Measurements from ENCODE around the gene NT5DC3. TPM values are rescaled to one million over a fixed set of nuclear protein-coding genes. Genes with fewer than 3 reads are reported as not detected.
"Not testable (repeated sequence)": the region's sequence is repeated elsewhere in the genome, so short reads cannot be mapped to it uniquely, and the experiment has no call there.

NT5DC3 gene
- total and polyA plus RNA-seq, 2 donors (not counting 3 experiments of a cell fraction or from before 2014, with no cell fraction given): 1.5 to 6.7 TPM

- intact Hi-C loops (cut with micrococcal nuclease) (no loop called here), dilution Hi-C loops (cut with MboI; ENCODE audit: extremely low pct_ligation_motif_present, low sequenced_read_pairs) (no loop called here)
- H3K79me2 ChIP-seq (ENCODE audit: control insufficient read depth, insufficient read depth, low read length): no peaks in the 10 kb centered on the region
- CTCF ChIA-PET: no interaction called here
- H3K4me1 ChIP-seq (ENCODE audit: control insufficient read depth, extremely low read depth, insufficient read depth, low read length): peaks cover 21% of the 10 kb centered on the region
- H3K4me3 ChIP-seq (replicated peaks in 1 of 3; ENCODE audit: insufficient read depth in 1 of 3, low read depth in 1 of 3, low read length in 3 of 3): no peak overlapping the region
- H3K9ac ChIP-seq (replicated peaks; ENCODE audit: extremely low read depth, insufficient read depth, low read length): no peak overlapping the region
- no peak overlapping the region for H3K4me2 ChIP-seq (ENCODE audit: insufficient read depth, low read length)
- TF ChIP-seq GATA2 (IDR thresholded peaks at IDR 0.05; ENCODE audit: insufficient read depth, insufficient read length, low read depth, low read length) (no peak), MYC (IDR thresholded peaks at IDR 0.05; ENCODE audit: low read depth, low read length) (no peak), CTCF (IDR thresholded peaks at IDR 0.05; ENCODE audit: extremely low read depth in 1 of 2, insufficient read depth in 1 of 2, low read depth in 1 of 2, low read length in 2 of 2) (no peak), POLR2AphosphoS5 (IDR thresholded peaks at IDR 0.05; ENCODE audit: insufficient read depth, low read depth, low read length) (no peak), JUN (IDR thresholded peaks at IDR 0.05; ENCODE audit: borderline replicate concordance, insufficient read depth, insufficient read length, low read depth) (no peak), POLR2A (IDR thresholded peaks at IDR 0.05; ENCODE audit: low read depth, low read length) (no peak), MAX (IDR thresholded peaks at IDR 0.05; ENCODE audit: insufficient read depth, insufficient read length) (no peak), FOS (IDR thresholded peaks at IDR 0.05; ENCODE audit: borderline replicate concordance, insufficient read depth, low read length) (no peak), EZH2 (IDR thresholded peaks at IDR 0.05; ENCODE audit: borderline replicate concordance, low read depth, low read length, severe bottlenecking) (no peak)
- no TSS peak for BruUV-seq (replicated peaks)
- H3K36me3 ChIP-seq (ENCODE audit: control insufficient read depth in 2 of 2, extremely low read depth in 1 of 2, insufficient read depth in 2 of 2, low read length in 2 of 2): peaks cover 0 to 2% of the 10 kb centered on the region in 2 experiments
- no peaks in the 10 kb centered on the region for H4K20me1 ChIP-seq (replicated peaks; ENCODE audit: control insufficient read depth, extremely low read depth, insufficient read depth, low read length)
- FAIRE-seq (no peak), DNase-seq (ENCODE audit: low read depth, low spot score) (no peak)
- no peaks in the 10 kb centered on the region for H3K27me3 ChIP-seq (ENCODE audit: control insufficient read depth in 2 of 2, insufficient read depth in 2 of 2, low read length in 2 of 2)
- POLR2A ChIA-PET: no interaction called here
- no peak overlapping the region for H3K27ac ChIP-seq (ENCODE audit: insufficient read depth, low read depth, low read length)
- no peaks in the 10 kb centered on the region for H3K9me1 ChIP-seq (replicated peaks; ENCODE audit: control insufficient read depth, extremely low read depth, insufficient read depth, low read length)
- H2AFZ ChIP-seq (ENCODE audit: low read depth, low read length): no peak overlapping the region
- H3K9me3 ChIP-seq (replicated peaks; ENCODE audit: control insufficient read depth, insufficient read depth, low read length): no peaks in the 10 kb centered on the region
Observed at GRCh38 chr12:103810111-103810510, 30.9 kb downstream of the NT5DC3 start.

- H3K36me3 ChIP-seq (ENCODE audit: control insufficient read depth in 2 of 2, extremely low read depth in 1 of 2, insufficient read depth in 2 of 2, low read length in 2 of 2); H3K27ac ChIP-seq (ENCODE audit: insufficient read depth, low read depth, low read length); BruUV-seq (replicated peaks); intact Hi-C loops (cut with micrococcal nuclease); dilution Hi-C loops (cut with MboI; ENCODE audit: extremely low pct_ligation_motif_present, low sequenced_read_pairs); H2AFZ ChIP-seq (ENCODE audit: low read depth, low read length); H3K27me3 ChIP-seq (ENCODE audit: control insufficient read depth in 2 of 2, insufficient read depth in 2 of 2, low read length in 2 of 2); H3K4me3 ChIP-seq (replicated peaks in 1 of 3; ENCODE audit: insufficient read depth in 1 of 3, low read depth in 1 of 3, low read length in 3 of 3); H4K20me1 ChIP-seq (replicated peaks; ENCODE audit: control insufficient read depth, extremely low read depth, insufficient read depth, low read length); FAIRE-seq; H3K79me2 ChIP-seq (ENCODE audit: control insufficient read depth, insufficient read depth, low read length); H3K4me2 ChIP-seq (ENCODE audit: insufficient read depth, low read length); DNase-seq (ENCODE audit: low read depth, low spot score); H3K9me1 ChIP-seq (replicated peaks; ENCODE audit: control insufficient read depth, extremely low read depth, insufficient read depth, low read length); H3K9ac ChIP-seq (replicated peaks; ENCODE audit: extremely low read depth, insufficient read depth, low read length); CTCF ChIA-PET; H3K9me3 ChIP-seq (replicated peaks; ENCODE audit: control insufficient read depth, insufficient read depth, low read length); POLR2A ChIA-PET: not testable (repeated sequence)
- peaks cover 24% of the 10 kb centered on the region for H3K4me1 ChIP-seq (ENCODE audit: control insufficient read depth, extremely low read depth, insufficient read depth, low read length)
Observed at GRCh38 chr12:103809639-103810038, 31.4 kb downstream of the NT5DC3 start.

Measured in endothelial cell of umbilical vein (primary cell).